SK-N-MC (cell line): ENCODE data around the gene TMEM182.

Source experiments
- EZH2 ChIP-seq: fragments of 200-600 bp; sonication (generic); IDR thresholded peaks from one replicate; pipeline ENCODE4 v1.6.1; 2017; ENCODE audit warnings: antibody characterized with exemption
- FOXP2 ChIP-seq: optimal IDR thresholded peaks from 2 replicates; pipeline ENCODE3; 2011; ENCODE audit warnings: mild to moderate bottlenecking, moderate library complexity; ENCODE audit not compliant: insufficient read depth; ENCODE audit errors: extremely low read length, control extremely low read depth
- POLR2AphosphoS5 ChIP-seq: IDR thresholded peaks from 2 replicates; pipeline ENCODE4 v1.6.1; 2012; ENCODE audit warnings: mild to moderate bottlenecking, low read depth, low read length, borderline replicate concordance

DNA sequence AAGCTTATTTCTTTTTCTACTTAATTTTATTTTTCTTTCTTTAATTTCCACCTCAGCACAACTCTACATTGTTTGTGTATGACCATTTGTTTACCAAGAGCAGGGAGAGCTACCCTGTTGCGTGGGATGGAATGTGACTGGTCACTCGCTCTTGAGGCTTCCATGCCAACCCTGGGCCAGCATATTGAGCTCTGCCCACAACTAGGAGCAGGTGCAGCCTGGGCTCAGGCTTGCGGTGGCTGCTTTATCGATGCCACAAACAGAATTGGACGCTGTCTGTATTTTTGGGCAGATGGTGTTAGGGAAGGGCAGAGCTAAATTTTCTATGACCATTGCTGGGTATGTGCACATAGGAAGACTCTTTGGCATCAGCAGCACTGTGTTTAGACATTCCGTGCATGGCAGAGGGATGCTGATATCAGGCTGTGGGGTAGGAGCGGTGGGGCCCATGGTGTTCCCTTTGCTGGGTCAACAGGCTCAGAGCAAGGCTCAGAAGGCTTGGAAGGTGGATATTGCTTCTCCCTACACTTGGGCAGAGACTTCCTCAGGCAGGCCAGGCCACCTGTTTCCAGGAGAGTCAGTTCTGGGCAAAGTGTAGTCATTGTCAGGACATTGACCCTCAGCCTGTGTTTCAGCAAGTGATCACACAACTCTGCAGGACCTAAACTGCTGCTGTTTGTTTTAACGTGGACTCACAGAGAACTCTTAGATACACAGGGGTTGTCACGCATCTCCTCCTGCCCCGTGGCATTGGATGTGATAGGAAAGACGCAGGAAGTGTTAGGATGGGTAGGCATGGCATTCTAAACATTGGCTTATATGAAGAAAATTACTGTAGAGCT lies 40.2 kb downstream of the TMEM182 start:
- TF ChIP-seq EZH2 (no peak), POLR2AphosphoS5 (no peak), FOXP2 (no peak)
